Measurements from ENCODE around the gene COG2. TPM values are rescaled to one million over a fixed set of nuclear protein-coding genes. Genes with fewer than 3 reads are reported as not detected.

COG2 gene
- polyA plus RNA-seq, 1 donor (not counting 4 experiments of a cell fraction or from before 2014, with no cell fraction given) = 18.6 TPM

DNA sequence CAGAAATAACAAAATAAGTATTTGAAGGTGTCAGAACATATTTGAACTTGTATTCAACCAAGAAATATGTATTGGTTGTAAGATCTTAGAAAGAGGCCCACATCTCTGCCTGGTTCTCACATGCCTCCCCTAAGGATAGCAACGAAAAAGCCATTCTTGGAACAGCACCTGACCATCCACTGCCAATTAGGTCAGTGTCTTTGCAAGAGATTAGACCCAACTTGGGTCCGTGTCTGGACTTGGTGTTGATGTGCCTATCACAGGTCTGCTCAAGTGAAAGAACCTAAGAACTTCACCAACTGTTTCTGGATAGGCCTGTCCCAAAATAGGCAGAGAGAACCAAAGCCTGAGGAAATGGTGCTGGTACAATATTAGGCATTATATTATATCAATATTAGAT lies 46.0 kb upstream of the COG2 start:
- Histone ChIP-seq H3K4me2 (ENCODE audit: control insufficient read depth, extremely low read depth, insufficient read depth, low read depth, low read length) (no peak overlapping the region), H3K9me3 (ENCODE audit: control insufficient read depth, low read depth, low read length) (no peaks in the 10 kb centered on the region), H3K4me3 (ENCODE audit: control insufficient read depth in 2 of 3, extremely low read depth in 1 of 3, insufficient read depth in 2 of 3, low read depth in 1 of 3, low read length in 3 of 3) (no peak overlapping the region), H3K4me1 (ENCODE audit: control insufficient read depth, extremely low read depth, insufficient read depth, low read length) (peaks cover 5% of the 10 kb centered on the region), H2AFZ (ENCODE audit: control insufficient read depth, low read length) (no peak overlapping the region), H3K36me3 (ENCODE audit: control insufficient read depth in 2 of 2, extremely low read depth in 1 of 2, insufficient read depth in 2 of 2, low read length in 2 of 2) (no peaks in the 10 kb centered on the region), H3K27ac (ENCODE audit: control insufficient read depth, insufficient read depth, low read length) (no peak overlapping the region), H3K79me2 (ENCODE audit: control insufficient read depth, insufficient read depth, low read length) (no peaks in the 10 kb centered on the region), H4K20me1 (ENCODE audit: control insufficient read depth, extremely low read depth, insufficient read depth, low read length) (no peaks in the 10 kb centered on the region), H3K9ac (ENCODE audit: control insufficient read depth, extremely low read depth, insufficient read depth, low read length) (no peak overlapping the region), H3K9me1 (ENCODE audit: control insufficient read depth, extremely low read depth, insufficient read depth, low read length) (no peaks in the 10 kb centered on the region), H3K27me3 (ENCODE audit: control insufficient read depth, extremely low read depth, insufficient read depth, low read length) (peaks cover 14% of the 10 kb centered on the region)
- FAIRE-seq (no peak), DNase-seq (ENCODE audit: low read depth, low spot score) (no peak)
- dilution Hi-C loops (cut with MboI; ENCODE audit: extremely low pct_ligation_motif_present, low sequenced_read_pairs) = no loop called here
- no peak for TF ChIP-seq CTCF (optimal IDR thresholded peaks at IDR 0.05 in 1 of 3, IDR thresholded peaks at IDR 0.05 in 1 of 3, conservative IDR thresholded peaks at IDR 0.05 in 1 of 3; ENCODE audit: extremely low read depth in 1 of 3, insufficient read depth in 2 of 3, low read length in 3 of 3)
- no peak for TF ChIP-seq EZH2 (IDR thresholded peaks at IDR 0.05; ENCODE audit: low read length)

DNA sequence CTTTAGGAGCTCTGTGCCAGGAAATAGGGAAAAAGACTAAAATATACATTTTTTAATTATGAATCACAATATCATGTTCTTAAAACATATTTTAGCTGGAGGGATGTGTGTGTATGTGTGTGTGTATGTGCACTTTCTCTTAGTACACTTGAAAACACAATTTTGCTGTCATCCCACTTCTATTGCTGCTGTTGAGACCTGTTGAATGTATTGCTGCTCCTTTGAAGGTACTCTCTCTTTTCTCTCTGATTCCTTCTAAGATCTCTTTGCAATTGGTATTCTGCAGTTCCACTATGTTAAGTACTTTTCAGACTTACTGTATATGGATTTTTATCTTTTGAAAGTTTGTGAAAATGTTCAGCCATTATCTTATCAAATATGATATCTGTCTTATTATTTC lies 43.5 kb upstream of the COG2 start:
- Histone ChIP-seq H3K4me2 (ENCODE audit: control insufficient read depth, extremely low read depth, insufficient read depth, low read depth, low read length) (no peak overlapping the region), H3K27me3 (ENCODE audit: control insufficient read depth, extremely low read depth, insufficient read depth, low read length) (peaks cover 6% of the 10 kb centered on the region), H3K36me3 (ENCODE audit: control insufficient read depth in 2 of 2, extremely low read depth in 1 of 2, insufficient read depth in 2 of 2, low read length in 2 of 2) (no peaks in the 10 kb centered on the region), H3K4me3 (ENCODE audit: control insufficient read depth in 2 of 3, extremely low read depth in 1 of 3, insufficient read depth in 2 of 3, low read depth in 1 of 3, low read length in 3 of 3) (no peak overlapping the region), H3K4me1 (ENCODE audit: control insufficient read depth, extremely low read depth, insufficient read depth, low read length) (peaks cover 5% of the 10 kb centered on the region), H3K27ac (ENCODE audit: control insufficient read depth, insufficient read depth, low read length) (no peak overlapping the region), H3K9me1 (ENCODE audit: control insufficient read depth, extremely low read depth, insufficient read depth, low read length) (no peaks in the 10 kb centered on the region), H3K9ac (ENCODE audit: control insufficient read depth, extremely low read depth, insufficient read depth, low read length) (no peak overlapping the region), H3K79me2 (ENCODE audit: control insufficient read depth, insufficient read depth, low read length) (no peaks in the 10 kb centered on the region), H4K20me1 (ENCODE audit: control insufficient read depth, extremely low read depth, insufficient read depth, low read length) (no peaks in the 10 kb centered on the region), H2AFZ (ENCODE audit: control insufficient read depth, low read length) (no peak overlapping the region), H3K9me3 (ENCODE audit: control insufficient read depth, low read depth, low read length) (no peaks in the 10 kb centered on the region)
- DNase-seq (ENCODE audit: low read depth, low spot score) (no peak), FAIRE-seq (no peak)
- dilution Hi-C loops (cut with MboI; ENCODE audit: extremely low pct_ligation_motif_present, low sequenced_read_pairs) = no loop called here
- TF ChIP-seq CTCF (optimal IDR thresholded peaks at IDR 0.05 in 1 of 3, IDR thresholded peaks at IDR 0.05 in 1 of 3, conservative IDR thresholded peaks at IDR 0.05 in 1 of 3; ENCODE audit: extremely low read depth in 1 of 3, insufficient read depth in 2 of 3, low read length in 3 of 3) (no peak), EZH2 (IDR thresholded peaks at IDR 0.05; ENCODE audit: low read length) (no peak)

All from keratinocyte (primary cell).